OCI-M1 (cell line): ENCODE measurements around the gene IRX3.

Source experiments
- DNase-seq: peaks from one replicate; lab custom pipeline; 2025; lab: John Stamatoyannopoulos, UW

IRX3 gene

DNA sequence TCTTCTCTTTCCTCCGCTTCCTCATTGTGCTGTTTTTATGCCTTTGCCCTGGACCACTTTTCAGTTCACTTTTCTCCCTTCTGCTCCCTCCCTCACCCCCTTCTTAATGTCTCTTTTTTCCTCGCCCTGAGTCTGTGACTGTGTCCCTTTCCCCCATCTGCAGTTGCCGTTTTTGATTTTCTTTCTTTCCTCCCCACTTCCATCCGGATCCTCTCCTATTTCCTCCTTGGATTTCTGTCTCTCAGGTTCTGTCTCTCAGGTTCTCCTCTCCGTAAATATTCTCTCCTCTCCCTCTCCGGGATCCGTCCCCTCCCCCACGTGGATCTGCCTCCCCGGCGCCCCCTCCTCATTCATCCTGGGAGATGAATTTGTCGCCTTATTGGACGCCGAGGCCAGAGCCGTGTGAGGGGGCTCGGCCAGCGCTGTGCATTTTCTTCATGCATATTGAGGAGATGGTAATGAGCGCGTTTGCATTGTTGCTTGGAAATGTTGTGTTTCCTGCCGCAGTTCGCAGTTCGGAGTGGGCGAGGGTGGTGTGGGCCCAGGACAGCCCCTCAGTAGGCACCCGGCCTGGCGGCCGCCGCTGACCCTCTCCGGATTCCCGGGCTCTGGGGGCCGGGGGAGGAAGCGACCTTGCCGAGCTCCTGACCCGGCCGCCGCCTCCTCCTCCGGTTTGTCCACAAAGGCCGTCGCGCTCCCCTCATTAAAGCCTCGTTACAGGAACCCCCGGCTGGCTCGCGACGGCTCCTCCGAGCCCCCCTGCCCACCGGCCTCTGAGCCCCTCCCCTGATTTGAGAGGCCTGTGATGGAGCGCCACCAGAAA, 4.5 kb upstream of the IRX3 start:
- no peak for DNase-seq

DNA sequence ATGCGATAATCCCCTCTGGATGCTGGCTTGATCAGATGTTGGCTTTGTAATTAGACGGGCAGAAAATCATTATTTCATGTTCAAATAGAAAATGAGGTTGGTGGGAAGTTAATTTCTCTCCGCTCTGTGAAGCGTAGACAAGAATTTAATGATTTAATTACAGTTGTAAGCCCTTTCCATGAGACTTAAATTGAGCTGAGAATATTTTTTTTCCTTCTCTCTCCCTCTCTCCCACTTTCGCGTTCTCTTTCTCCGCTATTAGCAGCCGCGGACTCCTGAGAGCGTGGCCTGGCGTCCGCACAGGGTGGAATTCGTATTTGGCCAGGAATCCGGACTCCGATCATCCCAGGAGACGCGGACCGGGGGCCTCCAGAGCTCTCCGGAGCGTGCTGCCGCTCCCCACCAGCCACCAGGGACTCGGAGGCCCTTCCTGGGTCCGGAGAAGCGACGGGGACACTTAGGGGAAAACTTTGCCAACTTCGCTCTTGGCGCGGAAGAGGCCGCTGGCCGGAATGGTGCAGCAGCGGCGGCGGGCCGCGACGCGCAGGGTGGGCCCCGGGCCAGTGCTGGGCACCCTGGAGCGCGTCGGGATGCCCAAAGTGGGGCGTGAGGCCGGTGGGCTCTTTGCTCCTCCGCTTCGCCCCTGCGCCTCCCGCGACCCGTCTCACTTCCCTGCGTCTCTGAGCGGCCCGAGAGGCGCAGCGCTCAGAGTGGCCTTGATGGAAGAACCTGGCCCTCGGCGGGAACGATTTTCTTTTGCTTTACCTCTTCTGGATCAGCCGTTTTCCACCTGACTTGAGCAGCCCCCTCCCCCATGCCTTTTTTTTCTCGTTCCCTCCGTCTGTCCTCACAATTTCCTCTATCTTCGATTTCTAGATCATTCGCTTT, 3.6 kb upstream of the IRX3 start:
- no peak for DNase-seq

DNA sequence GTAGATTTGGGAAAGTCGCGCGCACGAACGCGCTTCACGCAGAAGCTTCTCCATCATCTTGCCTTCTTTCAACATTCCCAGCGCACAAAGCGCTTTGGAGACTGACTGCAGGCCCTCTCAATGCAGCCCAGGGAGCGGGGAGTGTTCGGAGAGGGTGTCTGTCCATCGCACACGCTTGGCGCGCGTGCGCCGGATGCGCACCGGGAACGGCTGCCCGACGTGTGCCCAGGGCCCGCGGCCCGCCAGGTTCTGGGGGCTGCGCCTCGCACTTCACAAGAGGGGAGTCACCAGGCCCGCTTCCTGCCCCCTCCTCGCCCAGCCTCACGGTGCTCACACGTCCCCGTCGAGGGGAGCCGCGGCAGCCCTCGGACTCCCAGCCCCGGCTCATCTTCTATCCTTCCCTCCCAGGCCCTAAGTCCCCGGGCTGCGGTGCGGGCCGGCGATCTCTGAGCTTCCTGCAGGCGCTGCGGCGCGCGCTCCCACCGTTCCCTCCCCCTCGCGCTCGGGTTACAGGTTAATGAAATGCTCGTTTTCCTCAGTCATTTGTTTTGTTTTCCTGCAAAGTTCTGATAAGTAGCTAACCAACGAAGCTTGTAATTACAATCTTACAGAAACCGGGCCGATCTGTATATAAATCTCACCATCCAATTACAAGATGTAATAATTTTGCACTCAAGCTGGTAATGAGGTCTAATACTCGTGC, 2.8 kb upstream of the IRX3 start:
- no peak for DNase-seq

DNA sequence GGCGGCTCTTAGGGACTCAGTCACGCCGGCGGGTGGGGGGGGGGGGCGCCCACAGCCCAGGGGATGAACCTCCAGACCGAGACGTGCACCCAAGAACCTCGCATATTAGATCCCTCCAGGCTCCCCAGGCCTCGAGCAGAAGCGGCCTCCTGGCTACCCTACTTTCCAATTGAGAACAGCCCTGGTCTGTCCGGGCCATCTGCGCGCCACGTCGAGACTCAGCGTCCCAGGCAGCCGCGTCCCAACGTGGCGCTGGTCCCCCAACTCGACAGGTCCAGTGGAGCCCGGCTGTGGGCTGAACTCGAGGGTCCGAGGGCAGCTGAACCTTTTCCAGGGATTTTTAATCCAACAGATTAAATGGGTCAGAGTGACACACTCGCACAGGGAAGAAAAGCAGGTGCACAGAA, 2.3 kb upstream of the IRX3 start:
- no peak for DNase-seq

DNA sequence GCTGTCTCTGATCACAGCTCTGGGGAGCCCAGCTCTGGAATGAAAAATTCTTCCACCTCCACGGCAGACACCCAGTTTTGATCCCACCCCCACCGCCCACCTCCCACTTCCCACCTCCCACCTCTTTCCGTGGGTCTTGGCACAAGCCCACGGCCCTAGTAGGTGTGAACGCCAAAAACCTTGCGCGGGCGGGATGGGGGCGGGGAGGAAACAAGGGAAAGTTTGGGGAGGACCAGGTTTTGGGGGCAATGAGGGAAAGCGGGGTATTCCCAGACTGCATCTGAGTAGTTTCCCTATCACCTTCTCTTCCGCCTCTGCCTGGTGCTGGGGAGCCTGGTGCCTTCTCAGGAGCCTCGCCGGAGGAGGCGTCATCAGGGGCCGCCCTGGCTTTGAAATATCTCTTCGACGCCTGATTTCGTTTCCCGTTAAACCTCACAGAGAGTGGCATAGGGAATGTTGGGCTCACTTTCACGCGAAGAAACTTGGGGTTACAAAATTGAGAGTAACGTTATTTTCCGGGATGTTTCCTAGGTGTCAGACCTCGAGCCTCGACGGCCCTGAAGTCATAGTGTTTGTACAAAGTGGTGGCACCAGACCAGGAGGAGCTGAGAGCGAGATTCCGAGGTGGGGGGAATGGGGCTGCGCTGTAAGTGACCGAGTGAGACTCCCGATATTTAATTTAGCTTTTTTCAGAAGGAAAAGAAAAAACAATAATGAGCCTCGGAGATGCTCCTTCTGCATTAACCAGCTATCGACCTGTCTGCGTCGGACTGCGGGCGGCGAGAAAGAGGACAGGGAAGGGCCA, 1.6 kb upstream of the IRX3 start:
- DNase-seq = no peak

DNA sequence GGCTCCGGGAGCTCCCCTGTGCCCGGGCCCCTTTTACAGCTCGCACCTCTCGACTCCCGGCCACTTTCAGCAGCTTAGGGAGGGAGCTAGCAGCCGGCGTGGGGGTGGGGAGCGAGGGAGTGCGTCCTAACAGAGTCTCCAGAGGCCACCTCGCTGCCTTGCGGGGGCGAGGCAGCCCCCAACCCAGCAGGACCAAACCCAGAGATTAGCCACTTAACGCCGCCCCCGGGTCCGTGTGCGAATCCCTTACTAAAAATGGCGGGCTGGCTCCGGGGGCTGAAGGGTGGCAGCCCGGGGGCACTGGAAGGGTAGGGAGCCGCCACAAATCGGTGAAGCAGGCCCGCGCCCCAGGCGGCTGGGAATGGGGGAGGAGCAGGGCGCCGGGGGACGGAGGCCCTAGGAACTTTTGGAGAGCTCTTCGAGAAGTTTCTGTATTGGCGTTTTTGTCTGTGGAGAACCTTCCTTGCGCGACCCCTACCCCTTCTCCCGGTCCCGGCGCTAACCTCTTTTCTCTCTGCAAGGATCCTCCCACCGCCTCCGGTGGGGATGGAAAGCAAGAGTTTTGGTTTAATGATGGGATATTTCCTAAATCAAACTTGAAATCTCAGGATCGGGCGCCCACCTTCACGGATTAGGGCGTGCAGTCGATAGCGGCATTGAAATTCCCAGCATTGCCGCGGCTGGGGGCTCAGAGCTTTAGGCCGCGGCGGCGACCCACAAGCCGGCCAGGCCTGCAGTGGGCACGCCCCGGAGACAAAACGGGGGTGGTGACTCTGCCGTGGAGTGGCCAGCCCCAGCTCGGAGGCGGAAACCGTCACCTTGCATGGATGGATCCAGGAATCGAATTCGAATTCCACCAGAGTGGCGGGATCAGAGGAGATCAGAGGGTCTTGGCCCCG, 793 bp upstream of the IRX3 start:
- DNase-seq = no peak

DNA sequence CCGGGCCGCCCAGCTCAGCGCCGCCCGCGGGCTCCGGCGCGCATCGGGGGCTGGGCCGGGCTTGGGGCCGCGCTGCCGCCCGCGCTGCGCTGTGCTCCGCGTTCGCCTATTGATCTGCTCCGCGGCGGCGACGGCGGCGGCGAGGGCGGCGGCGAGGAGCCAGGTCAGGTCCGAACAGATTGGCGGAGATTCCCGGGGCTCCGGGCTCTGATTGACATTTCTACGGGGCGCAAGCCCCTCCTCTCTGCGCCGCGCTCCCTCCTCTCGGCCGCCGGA, 559 bp downstream of the IRX3 start:
- DNase-seq = no peak

DNA sequence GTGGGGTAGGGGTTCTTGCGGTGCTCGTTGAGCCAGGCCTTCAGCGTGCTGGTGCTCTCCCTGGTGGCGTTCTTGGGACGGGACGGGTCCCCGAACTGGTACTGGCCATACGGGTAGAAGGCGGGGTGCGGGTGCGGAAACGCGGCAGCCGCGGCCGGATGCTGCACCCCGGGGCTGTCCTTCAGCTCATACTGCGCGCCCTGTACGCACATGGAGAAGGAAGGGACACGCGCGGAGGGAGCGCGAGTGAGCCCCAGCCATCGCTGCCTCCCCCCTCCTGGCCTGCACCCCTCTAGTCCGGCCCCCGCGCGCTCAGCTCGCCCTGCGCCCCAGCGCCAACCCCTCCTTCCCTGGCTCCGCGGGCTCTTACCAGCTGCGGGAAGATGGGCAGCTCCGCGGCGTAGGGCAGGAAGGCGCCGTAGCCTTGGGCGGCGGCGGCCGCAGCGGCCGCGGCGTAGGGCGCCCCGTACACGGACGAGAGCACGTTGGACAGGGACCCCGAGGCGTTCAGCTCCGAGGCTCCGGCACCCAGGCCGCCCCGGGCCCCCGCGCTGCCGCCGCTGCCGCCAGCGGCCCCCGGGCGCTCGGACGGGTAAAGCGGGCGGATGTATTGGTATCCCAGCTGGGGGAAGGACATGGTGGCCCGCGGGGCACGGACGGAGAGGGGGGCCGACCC, 1.0 kb downstream of the IRX3 start:
- no peak for DNase-seq

DNA sequence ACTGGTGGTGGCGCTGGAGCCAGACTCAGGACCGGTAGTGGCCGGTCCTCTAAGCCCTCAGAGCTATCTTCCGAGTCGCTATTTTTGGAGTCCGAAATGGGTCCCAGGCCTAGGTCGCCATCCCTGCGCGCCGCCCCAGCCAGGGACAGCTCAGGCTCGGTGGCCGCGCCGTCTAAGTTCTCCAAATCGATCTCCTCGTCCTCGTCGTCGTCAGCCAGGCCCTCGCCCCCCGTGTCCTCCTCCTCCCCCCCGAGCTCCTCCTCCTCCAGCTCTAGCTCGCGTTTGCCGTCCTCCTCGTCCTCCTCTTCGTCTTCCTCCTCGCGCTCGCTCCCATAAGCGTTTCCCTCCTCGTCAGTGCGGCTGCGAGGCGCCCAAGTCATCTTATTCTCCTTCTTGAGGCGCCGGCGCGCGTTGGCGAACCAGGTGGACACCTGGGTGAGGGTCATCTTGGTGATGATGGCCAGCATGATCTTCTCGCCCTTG, 1.6 kb downstream of the IRX3 start:
- no peak for DNase-seq

DNA sequence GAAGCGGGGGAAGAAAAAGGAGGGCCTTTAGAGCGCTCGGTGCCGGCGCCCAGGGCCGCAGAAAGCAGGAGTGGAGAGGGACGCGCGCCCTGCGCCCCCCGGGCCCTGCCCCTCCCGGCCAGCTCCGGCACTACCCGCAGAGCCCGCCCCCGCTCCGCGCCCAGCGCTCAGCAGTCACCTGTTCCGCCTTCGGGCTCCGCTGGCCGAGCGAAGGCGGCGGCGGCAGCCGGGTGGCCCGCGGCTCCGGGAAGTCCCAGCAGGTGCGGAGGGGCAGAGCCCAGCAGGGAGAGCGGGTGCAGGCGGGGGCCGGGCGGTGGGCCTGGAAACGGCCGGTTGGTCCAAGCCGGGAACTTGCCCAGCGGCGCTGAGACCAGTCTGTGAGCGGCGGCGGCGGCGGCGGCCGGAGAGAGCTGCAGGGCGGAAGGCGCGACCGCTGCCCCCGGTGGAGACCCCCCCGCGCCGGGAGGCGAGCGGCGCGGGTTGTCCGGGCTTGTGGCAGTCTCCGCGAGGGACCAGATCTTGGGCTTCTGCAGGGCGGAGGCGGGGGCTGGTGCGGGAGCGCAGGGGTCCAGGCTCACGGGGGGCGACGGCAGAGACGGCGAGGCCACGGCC, 2.2 kb downstream of the IRX3 start:
- no peak for DNase-seq

DNA sequence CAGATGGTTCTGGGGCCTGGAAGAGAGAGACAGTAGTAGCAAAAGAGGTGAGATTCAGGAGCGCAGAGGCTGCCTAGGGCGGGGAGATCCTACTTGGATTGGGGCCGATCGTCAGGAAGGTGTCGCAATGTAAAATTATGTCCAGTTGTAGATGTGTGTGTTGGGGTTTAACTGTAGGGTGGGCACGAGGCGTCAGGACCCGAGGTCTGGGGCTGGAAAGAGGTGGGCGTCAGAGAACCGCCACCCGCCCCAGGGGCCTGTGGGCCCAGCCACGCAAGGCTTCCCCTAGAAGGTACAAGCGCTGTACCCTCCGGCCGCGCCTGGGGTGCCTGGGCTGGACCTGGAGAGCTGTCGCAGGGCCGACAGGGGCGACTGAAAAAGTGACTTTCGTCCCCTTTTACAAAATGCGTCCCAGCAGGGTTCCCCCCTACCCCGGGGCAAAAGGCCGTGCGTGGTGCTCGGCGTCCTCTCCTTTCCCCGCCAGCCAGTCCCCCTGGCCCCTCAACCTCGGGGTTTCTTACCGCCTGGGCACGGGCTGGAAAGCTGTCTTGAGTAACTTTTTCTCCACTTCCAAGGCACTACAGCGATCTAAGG, 2.8 kb downstream of the IRX3 start:
- DNase-seq = no peak

DNA sequence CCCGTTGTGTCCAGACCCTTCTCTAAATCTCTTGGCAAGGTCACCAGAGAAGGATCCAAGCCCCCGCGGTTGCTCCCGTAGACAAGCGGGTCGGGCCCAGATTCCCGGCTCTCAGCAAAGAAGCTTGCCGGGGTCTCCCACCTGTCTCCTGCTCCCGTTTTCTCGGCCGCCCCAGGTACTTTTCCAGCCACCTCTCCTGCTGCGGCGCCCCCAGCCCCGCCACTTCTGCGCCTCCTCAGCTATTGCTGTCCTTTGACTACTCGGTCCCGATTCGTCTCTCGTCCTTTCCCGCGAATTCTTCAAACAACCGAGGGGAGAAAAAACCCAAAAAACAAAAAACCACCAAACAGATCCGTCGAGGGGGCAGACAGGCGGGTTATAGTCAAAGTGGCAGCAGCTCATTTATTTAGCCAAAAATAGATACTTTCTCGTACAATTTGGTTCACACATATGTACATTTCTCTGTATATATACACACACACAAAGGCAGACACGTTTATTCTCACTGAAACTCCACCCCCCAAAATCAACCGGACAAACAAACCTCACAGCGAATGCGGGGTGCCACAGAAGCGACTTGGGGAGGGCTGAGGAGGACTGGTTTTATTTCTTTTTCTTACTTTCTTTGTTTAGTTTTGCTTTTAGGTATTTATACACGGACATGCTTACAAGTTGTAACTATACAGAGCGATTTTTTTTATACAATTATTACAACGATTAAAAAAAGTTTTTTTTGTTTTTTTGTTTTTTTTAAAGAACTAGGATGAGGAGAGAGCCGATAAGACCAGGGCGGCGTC, 3.5 kb downstream of the IRX3 start:
- no peak for DNase-seq

DNA sequence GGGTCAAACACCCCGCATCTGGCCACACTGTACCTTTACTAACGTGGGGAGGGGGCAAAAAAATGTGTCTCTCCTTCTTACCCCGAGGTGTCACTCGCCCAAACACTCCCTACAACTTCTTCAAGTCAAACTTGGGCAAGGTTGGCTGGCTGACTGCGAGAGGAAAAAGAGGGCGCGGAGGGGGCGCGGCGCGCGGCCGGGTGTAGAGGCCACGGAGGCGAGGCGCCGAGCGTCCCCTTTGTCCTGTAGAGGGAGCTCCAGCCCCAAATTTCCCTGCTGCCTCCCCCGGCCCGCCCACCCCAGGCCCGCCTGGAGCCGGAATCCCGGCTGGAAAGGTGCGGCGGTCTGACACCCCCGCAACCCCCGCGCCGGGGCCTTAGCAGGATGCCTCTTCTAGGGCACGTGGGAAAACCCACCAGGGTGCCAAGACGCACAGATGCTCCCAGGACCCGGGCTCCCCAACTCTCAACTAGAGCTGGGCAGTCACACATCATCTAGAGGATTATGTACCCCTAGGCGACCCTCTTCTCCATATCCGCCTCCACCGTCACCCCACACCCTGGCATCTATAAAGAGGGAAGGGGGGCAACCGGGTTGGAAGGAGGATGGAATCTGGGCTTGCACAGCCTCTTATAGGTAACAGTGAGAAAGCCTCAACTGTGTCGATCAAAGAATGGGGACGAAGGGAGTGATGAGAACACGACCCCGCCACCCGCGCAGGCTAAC, 4.2 kb downstream of the IRX3 start:
- no peak for DNase-seq

DNA sequence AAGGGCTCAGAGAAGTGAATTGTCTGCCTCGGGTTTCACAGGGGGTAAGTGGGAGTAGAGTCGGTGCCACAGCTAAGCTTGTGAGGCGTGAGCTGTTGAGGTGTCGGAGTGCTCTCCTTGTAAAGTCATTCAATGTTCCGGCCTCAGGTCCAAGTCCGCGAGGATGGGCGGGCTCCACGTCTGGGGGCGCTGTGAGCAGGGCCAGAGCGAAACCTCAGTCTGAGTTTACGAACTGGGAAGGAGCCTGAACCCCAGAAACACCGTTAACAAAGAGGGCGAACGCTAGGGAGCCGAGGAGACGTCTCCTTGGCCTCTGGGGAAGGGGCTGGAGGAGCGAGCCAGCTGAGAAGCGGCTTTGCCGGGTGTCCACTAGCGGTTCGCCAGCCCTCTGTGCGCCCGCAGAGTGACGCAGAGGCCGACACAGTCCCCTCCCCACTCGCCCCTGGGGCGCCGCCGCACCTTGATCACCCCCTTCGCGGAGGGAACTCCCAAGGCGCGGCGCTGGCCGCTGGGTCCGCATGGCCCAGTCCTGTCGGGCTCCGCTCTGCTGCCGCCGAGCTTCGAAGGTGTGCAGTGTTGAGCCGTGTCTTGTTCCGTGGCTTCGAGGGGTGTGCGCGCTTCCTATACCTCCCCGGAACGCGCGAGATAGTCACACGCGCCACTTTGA, 4.9 kb downstream of the IRX3 start:
- no peak for DNase-seq

DNA sequence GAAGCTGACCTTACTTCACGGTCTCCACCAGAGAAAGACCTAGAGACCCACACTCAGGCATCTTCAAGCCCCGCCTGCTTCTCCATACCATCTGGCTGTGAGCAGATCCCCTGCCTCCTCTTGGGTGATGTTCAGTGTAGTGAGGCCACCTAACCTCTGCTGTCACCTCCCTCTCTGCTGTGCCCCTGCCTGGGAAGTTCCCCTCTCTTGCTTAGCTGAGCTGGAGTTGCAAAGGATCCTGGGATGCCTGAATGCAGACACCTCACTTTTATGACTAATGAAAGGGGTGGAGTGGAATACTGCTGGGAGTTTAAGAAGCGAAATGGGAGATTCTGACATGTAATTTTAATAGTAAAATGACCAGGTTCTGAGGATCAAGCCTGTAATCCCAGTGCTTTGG, 5.8 kb downstream of the IRX3 start:
- no peak for DNase-seq

DNA sequence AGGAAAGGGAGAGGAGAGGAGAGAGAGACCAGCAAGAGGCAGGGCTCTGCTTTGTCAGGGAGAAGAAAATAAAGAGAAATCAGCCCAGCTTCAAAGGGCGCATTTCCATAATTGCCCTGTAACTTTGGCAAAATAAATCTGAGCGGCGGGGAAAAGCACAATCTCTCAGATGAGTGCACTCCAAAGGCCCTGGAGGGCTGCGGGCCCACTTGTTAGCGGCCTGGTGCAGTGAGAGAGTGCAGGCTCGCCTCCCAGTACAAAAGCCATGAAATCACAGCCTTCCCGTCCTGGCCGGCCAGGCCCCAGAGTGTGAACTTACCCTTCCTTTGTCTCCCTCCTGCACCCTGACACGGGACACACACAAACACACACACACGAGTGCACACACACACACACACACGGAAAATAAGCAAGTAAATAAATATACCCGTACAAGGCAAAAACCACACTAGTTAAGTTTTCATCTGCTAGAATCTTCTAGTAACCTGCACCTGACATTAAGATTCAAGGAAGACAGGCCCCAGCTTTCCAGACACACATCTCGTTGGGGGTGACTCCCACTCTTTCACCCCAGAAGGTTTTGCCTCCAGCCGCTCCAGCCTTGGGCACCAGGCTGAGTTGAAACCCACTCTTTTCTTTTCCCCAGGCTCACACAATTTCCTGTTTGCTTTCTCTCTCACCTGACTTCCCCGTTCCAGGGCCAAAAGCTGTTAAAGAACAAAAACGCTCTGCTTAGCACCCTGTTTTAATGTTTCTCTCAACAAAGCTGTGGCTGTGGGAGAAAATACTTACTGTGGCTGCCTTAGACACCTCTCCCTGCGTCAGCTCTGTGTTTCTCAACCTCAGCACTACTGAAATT, 8.5 kb downstream of the IRX3 start:
- no peak for DNase-seq
